Measurements from ENCODE around the gene VPS8. TPM values are rescaled to one million over a fixed set of nuclear protein-coding genes. Genes with fewer than 3 reads are reported as not detected.

Gene VPS8
- total and polyA plus RNA-seq, 2 of the 8 experiments (the other 6 are each of a cell fraction or from before 2014, with no cell fraction given), result 13.0 to 41.0 TPM

DNA sequence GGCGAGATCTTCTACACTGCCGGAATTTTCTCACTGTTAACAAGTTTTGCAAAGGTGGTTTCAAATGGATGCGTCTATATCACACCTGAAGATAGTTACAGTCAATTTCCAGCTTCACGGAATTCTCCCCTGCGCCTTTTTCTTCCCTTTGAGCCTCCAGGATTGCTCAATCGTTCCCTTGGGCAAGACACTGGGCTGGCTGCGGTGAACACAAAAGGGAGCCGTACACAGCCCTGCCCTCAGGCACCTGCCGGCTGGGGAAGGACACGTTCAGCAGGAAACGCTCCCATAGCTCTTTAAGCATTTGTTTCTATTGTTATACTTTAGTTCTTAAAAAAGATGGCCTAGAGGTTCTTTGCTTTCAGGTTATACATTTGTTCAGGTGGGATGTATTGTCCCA is 255.2 kb downstream of the VPS8 start:
- Histone ChIP-seq H3K18ac (ENCODE audit: extremely low read depth, low read length) (no peak overlapping the region), H2BK15ac (ENCODE audit: low read length) (no peak overlapping the region), H3K27ac (ENCODE audit: low read depth, low read length) (no peak overlapping the region), H3K56ac (replicated peaks; ENCODE audit: insufficient read length, low read depth, low read length) (no peak overlapping the region), H2BK12ac (ENCODE audit: low read depth, low read length) (no peak overlapping the region), H4K5ac (ENCODE audit: insufficient read length, low read depth, low read length) (no peak overlapping the region), H3K9ac (replicated peaks in 1 of 4; ENCODE audit: extremely low read depth in 1 of 4, low read depth in 3 of 4, low read length in 3 of 4) (no peak overlapping the region), H4K20me1 (replicated peaks in 1 of 2; ENCODE audit: control insufficient read depth in 1 of 2, insufficient read depth in 2 of 2, low read length in 2 of 2) (no peaks in the 10 kb centered on the region), H3K27me3 (replicated peaks in 1 of 4; ENCODE audit: control insufficient read depth in 3 of 4, extremely low read depth in 1 of 4, insufficient read depth in 3 of 4, low read length in 3 of 4) (no peaks in the 10 kb centered on the region), H3K9me3 (ENCODE audit: insufficient read depth in 2 of 2, low read depth in 1 of 2, low read length in 1 of 2) (no peaks in the 10 kb centered on the region), H2AK5ac (ENCODE audit: low read depth, low read length) (no peak overlapping the region), H2BK5ac (ENCODE audit: low read depth, low read length) (no peak overlapping the region), H2BK20ac (ENCODE audit: low read length) (no peak overlapping the region), H2AFZ (ENCODE audit: low read length) (no peak overlapping the region), H3K36me3 (ENCODE audit: control insufficient read depth in 2 of 4, insufficient read depth in 4 of 4, low read length in 3 of 4) (no peaks in the 10 kb centered on the region), H3K14ac (ENCODE audit: insufficient read length) (no peak overlapping the region), H3K4me3 (ENCODE audit: extremely low read depth in 1 of 4, insufficient read depth in 2 of 4, low read depth in 3 of 4, low read length in 4 of 4) (no peak overlapping the region), H4K91ac (replicated peaks; ENCODE audit: insufficient read length, low read length) (no peak overlapping the region), H3K23ac (ENCODE audit: insufficient read length) (no peak overlapping the region), H3K23me2 (ENCODE audit: low read depth, low read length) (no peaks in the 10 kb centered on the region), H3K79me2 (ENCODE audit: control insufficient read depth in 1 of 2, insufficient read depth in 2 of 2, low read length in 2 of 2) (no peaks in the 10 kb centered on the region), H3K4me1 (replicated peaks in 1 of 4; ENCODE audit: control insufficient read depth in 3 of 4, insufficient read depth in 4 of 4, low read length in 3 of 4) (peaks cover 0 to 12% (median 6%) of the 10 kb centered on the region in 4 experiments; a peak in 6 of 7 replicates), H3K4me2 (ENCODE audit: insufficient read depth in 1 of 2, low read depth in 2 of 2, low read length in 2 of 2) (no peak overlapping the region), H3K4ac (replicated peaks; ENCODE audit: insufficient read length, low read depth, low read length) (no peak overlapping the region), H4K8ac (ENCODE audit: extremely low read depth, insufficient read depth, low read length) (no peak overlapping the region), H3K79me1 (ENCODE audit: low read depth, low read length) (no peaks in the 10 kb centered on the region), H2BK120ac (replicated peaks; ENCODE audit: low read depth, low read length) (no peak overlapping the region)
- ChIA-PET CTCF (ENCODE audit: partially characterized antibody) (interaction anchor here (1.2 to 10.4 kb wide), 5 partner anchors 10 to 203 kb away, joined by 3 to 97 read pairs (median 5); no protein-coding TSS in a partner anchor), POLR2A (ENCODE audit: partially characterized antibody) (interaction anchor here (0.6 kb wide), 1 partner anchor 8 kb away, joined by 3 read pairs; no protein-coding TSS in a partner anchor)
- peak in 1 of 2 experiments; percentile 29 for DNase-seq (ENCODE audit: low read depth in 1 of 2, low spot score in 2 of 2)
- whole genome bisulfite sequencing, 2 experiments (ENCODE audit: extremely low coverage in 1 of 2, insufficient coverage in 1 of 2, insufficient read length in 1 of 2, insufficient replicate concordance in 2 of 2, low coverage in 1 of 2, low lambda C conversion rate in 2 of 2, missing lambda C conversion rate in 1 of 2), result 92% methylated on average over 11 of the region's 11 CpGs; no CpG with 5 or more reads in 1 of the 2 experiments
- no peak for TF ChIP-seq CHD2 (IDR thresholded peaks at IDR 0.05; ENCODE audit: low read length)
- TF ChIP-seq CEBPB (IDR thresholded peaks at IDR 0.05; ENCODE audit: low read depth, low read length), result peak; percentile 30; the same call in 1 of the 2 replicates
- no peak for FAIRE-seq
